AG04450 (cell line): ENCODE data around the gene ULBP2. TPM values are rescaled to one million over a fixed set of nuclear protein-coding genes. Genes with fewer than 3 reads are reported as not detected.

Experiments used
- CTCF ChIA-PET: fragments of 300-600, 350-600 bp; formaldehyde crosslinking; extraction: SDS; loops from one replicate; lab custom pipeline; 2022; ENCODE audit warnings: antibody characterized with exemption, inconsistent platforms; lab: Charles Lee
- POLR2A ChIA-PET: fragments of 350-600 bp; formaldehyde crosslinking; extraction: SDS; loops from one replicate; lab custom pipeline; 2021; ENCODE audit warnings: antibody characterized with exemption, inconsistent platforms; lab: Yijun Ruan, JAX
- DNase-seq: peaks from one replicate; pipeline ENCODE4 v3.0.0-alpha.2; 2011; ENCODE audit warnings: low read depth, low spot score
- H3K27ac ChIP-seq: one replicate; pipeline ENCODE4 v1.5.1; 2012; ENCODE audit warnings: low read depth, low read length, control low read depth
- H3K27me3 ChIP-seq: one replicate; pipeline ENCODE4 v1.6.0; 2012; ENCODE audit warnings: low read length; ENCODE audit not compliant: control insufficient read depth, insufficient read depth
- H3K4me3 ChIP-seq: 2 replicates; pipeline ENCODE4 v1.5.1; 2011; ENCODE audit warnings: mild to moderate bottlenecking, low read depth, low read length, control low read depth
- H3K9me3 ChIP-seq: 2 replicates; pipeline ENCODE4 v1.5.1; 2012; ENCODE audit warnings: low read length; ENCODE audit not compliant: control insufficient read depth, insufficient read depth
- polyA plus RNA-seq: library from polyadenylated mRNA; depleted of rRNA; stranded (reverse); fragments of >200 nt; gene quantifications from 2 replicates; pipeline ENCODE4 v1.2.3, GENCODE V29; 2011
- TF ChIP-seq, protein P1 (sequence below): IDR thresholded peaks from 2 replicates; pipeline ENCODE4 v1.5.1; 2011; ENCODE audit warnings: low read depth, low read length, control low read depth, inconsistent platforms

ULBP2 gene
- polyA plus RNA-seq, 1 experiment, result 7.9 TPM

DNA sequence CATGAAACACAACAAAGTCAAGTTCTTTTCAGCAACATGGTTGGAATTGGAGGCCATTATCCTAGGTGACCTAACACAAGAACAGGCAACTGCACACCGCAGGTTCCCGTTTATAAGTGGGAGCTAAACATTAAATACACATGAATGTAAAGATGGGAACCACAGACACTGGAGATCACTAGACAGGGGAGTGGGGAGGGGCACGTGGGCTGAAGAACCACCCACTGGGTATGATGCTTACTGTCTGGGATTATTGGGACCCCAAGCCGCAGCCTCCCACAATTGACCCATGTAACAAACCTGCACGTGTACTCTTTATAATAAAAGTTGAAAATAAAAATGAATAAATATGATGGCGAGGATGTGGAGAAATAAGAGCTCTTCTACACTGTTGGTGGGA is 10.3 kb upstream of the ULBP2 start:
- Histone ChIP-seq H3K27me3 (peaks cover 42% of the 10 kb centered on the region), H3K27ac (no peak overlapping the region), H3K4me3 (no peak overlapping the region), H3K9me3 (no peaks in the 10 kb centered on the region)
- no peak for DNase-seq
- ChIA-PET POLR2A (no interaction called here), CTCF (interaction anchor here (1.0 kb wide), 1 partner anchor 86 kb away, joined by 6 read pairs; no protein-coding TSS in a partner anchor)
- TF ChIP-seq, protein P1, sequence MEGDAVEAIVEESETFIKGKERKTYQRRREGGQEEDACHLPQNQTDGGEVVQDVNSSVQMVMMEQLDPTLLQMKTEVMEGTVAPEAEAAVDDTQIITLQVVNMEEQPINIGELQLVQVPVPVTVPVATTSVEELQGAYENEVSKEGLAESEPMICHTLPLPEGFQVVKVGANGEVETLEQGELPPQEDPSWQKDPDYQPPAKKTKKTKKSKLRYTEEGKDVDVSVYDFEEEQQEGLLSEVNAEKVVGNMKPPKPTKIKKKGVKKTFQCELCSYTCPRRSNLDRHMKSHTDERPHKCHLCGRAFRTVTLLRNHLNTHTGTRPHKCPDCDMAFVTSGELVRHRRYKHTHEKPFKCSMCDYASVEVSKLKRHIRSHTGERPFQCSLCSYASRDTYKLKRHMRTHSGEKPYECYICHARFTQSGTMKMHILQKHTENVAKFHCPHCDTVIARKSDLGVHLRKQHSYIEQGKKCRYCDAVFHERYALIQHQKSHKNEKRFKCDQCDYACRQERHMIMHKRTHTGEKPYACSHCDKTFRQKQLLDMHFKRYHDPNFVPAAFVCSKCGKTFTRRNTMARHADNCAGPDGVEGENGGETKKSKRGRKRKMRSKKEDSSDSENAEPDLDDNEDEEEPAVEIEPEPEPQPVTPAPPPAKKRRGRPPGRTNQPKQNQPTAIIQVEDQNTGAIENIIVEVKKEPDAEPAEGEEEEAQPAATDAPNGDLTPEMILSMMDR, result no peak

DNA sequence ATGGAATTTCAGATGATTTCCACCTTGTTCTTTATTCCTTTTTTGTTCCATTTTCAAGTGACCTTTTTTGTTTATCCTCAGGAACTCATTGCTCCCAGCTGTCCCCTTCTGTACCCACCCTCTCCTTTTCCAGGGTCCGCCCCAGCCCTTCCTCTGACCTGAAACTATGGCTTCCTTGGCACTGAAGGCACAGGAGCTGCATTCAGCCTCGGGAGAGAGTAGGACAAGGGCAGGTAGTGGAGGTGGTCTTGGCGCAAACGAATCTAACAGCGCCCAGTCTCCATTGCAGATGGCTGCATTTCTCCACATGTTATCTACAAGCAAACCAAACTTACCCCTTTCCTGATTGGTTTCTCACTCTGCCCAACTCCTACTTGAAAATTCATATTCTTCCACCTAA is 8.8 kb upstream of the ULBP2 start:
- no peak for DNase-seq
- no peak overlapping the region for H3K27ac ChIP-seq
- ChIA-PET POLR2A (no interaction called here), CTCF (interaction anchor here (1.0 kb wide), 1 partner anchor 85 kb away, joined by 3 read pairs; no protein-coding TSS in a partner anchor)
- TF ChIP-seq, protein P1, result no peak
- H3K27me3 ChIP-seq, result peaks cover 54% of the 10 kb centered on the region
- H3K9me3 ChIP-seq, result no peaks in the 10 kb centered on the region
- H3K4me3 ChIP-seq, result no peak overlapping the region

DNA sequence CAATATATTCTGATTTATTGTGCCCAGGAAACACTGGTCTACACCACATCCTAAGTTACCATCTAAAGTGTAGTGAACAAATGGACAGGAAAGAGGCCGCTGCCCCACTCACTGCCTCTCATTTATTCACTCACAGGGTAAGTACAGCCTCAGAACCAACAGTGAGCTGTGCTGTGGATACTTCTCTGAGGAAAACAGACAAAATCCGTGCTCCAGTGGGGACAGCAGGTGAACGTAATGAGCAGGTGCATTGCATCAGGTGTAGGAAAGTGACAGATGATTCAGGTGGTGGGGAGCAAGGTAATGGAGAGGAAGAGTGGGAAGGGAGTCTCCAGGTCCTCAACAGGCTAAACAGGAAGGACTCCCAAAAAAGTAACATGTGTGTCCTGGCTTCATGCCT is 8.4 kb upstream of the ULBP2 start:
- Histone ChIP-seq H3K27me3 (peaks cover 58% of the 10 kb centered on the region), H3K27ac (no peak overlapping the region), H3K4me3 (no peak overlapping the region), H3K9me3 (no peaks in the 10 kb centered on the region; the same call in 1 of the 2 replicates)
- TF ChIP-seq, protein P1, result no peak
- DNase-seq, result no peak
- CTCF ChIA-PET, result interaction anchor here (1.0 kb wide), 1 partner anchor 84 kb away, joined by 3 read pairs; no protein-coding TSS in a partner anchor
- POLR2A ChIA-PET, result no interaction called here

DNA sequence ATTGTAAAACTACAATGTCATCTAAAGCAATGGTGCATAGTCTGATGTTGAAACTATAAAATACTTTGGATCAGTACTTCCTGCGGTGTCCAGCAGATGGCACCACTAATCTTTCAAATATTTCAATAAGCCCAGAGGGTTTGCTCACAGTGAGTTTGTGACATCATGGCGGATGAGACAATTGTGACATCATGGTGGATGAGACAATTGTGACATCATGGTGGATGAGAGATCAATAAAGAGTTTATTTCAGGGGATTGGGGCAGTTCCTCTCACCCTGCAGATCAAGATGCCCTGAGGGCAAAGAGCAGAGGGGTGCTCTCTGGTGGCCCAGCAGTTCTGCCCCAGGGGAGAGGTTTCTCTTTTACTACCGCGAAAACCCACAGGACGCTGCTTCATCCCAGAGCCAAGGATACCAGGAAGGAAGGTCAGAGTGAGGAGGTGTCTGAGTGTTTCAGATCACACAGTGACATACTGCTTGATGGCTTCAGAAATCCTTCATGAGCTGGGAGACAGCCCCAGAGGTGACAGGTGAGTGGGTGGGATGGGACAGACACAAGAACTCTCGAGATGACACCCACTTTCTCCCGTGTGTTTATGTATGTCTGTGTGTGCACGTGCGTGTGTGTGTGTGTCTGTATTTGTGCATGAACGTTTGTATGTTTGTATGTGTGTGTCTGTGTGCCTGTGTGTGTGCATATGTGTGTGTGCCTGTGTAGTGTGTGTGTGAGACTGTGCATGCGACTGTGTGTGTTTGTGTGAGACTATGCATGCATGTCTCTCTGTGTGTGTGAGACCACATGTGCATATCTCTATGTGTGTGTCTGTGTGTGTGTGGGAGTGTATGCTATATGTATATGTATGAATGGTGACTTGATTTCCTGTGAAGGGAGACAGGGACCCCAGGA is 7.3 kb upstream of the ULBP2 start:
- TF ChIP-seq, protein P1, result peak; percentile 65
- Histone ChIP-seq H3K9me3 (no peaks in the 10 kb centered on the region; the same call in 1 of the 2 replicates), H3K4me3 (no peak overlapping the region), H3K27ac (no peak overlapping the region), H3K27me3 (peaks cover 60% of the 10 kb centered on the region)
- POLR2A ChIA-PET, result no interaction called here
- peak; percentile 39 for DNase-seq
- CTCF ChIA-PET, result interaction anchor here (0.7 to 2.2 kb wide), 2 partner anchors 70 to 83 kb away, joined by 4 to 18 read pairs; no protein-coding TSS in a partner anchor

DNA sequence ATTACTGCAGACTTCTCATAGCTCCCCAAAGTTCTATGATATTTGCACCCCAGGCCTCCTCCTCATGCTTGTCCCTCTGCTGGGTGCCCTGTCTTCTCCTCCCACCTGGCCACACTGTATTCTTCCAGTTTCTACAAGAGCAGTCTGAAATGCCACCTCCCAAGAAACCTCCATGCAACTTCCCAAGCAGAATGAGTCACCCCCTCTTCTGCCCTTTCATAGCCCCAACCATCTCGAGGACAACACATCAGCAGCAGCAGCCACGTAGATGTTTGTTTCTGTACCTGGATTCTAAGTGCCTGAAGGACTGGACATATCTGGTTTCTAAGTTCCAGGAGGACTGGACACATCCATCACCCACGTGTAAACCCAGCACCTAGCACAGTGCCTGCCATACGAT is 6.6 kb upstream of the ULBP2 start:
- H3K9me3 ChIP-seq, result no peaks in the 10 kb centered on the region; the same call in 1 of the 2 replicates
- H3K27me3 ChIP-seq, result peaks cover 61% of the 10 kb centered on the region
- H3K27ac ChIP-seq, result no peak overlapping the region
- no peak overlapping the region for H3K4me3 ChIP-seq
- CTCF ChIA-PET, result interaction anchor here (0.7 to 2.2 kb wide), 2 partner anchors 70 to 82 kb away, joined by 4 to 18 read pairs; no protein-coding TSS in a partner anchor
- POLR2A ChIA-PET, result no interaction called here
- DNase-seq, result no peak
- TF ChIP-seq, protein P1, result no peak
